CD14-positive monocyte (primary cell): ENCODE measurements around the gene ZBTB5. TPM values are rescaled to one million over a fixed set of nuclear protein-coding genes. Genes with fewer than 3 reads are reported as not detected.
A peak's percentile ranks its signal among the peaks of the same experiment; 100 is the strongest.

ENCODE experiments used
- DNase-seq, 3 donors: peaks; one replicate each; pipeline ENCODE4 v3.0.0-alpha.2; 2011 to 2022
- H2AFZ ChIP-seq: 2 replicates; pipeline ENCODE4 v1.6.0; 2012; ENCODE audit warnings: mild to moderate bottlenecking, low read depth, low read length, inconsistent platforms; ENCODE audit not compliant: insufficient read depth, poor library complexity, severe bottlenecking
- H3K27ac ChIP-seq, 2 donors: 1 replicate in 1 of 2; 2 replicates in 1 of 2; pipeline ENCODE4 v1.5.1; 2012 to 2013; ENCODE audit warnings: low read length in 2 of 2, control low read depth in 1 of 2, inconsistent platforms in 1 of 2, low read depth in 1 of 2, mild to moderate bottlenecking in 1 of 2
- H3K27me3 ChIP-seq, 2 donors: one replicate each; pipeline versions ENCODE4 v1.6.0 to v1.6.1; 2011 to 2013; ENCODE audit warnings: low read length in 2 of 2; ENCODE audit not compliant: control insufficient read depth in 2 of 2, insufficient read depth in 2 of 2
- H3K36me3 ChIP-seq, 2 donors: replicated peaks in 1 of 2; 1 replicate in 1 of 2; 2 replicates in 1 of 2; pipeline versions ENCODE4 v1.5.1 to v1.6.1; 2012 to 2013; ENCODE audit warnings: low read length in 2 of 2, control low read depth in 1 of 2, inconsistent platforms in 1 of 2, mild to moderate bottlenecking in 1 of 2; ENCODE audit not compliant: insufficient read depth in 2 of 2, control insufficient read depth in 1 of 2
- H3K4me1 ChIP-seq, 2 donors: 1 replicate in 1 of 2; 2 replicates in 1 of 2; pipeline versions ENCODE4 v1.5.1 to v1.6.1; 2012 to 2013; ENCODE audit warnings: low read length in 2 of 2, control low read depth in 1 of 2, inconsistent platforms in 1 of 2, mild to moderate bottlenecking in 1 of 2, moderate library complexity in 1 of 2; ENCODE audit not compliant: insufficient read depth in 2 of 2, control insufficient read depth in 1 of 2
- H3K4me2 ChIP-seq: replicated peaks from 2 replicates; pipeline ENCODE3; 2012; ENCODE audit warnings: low read length, moderate library complexity, mild to moderate bottlenecking; ENCODE audit not compliant: poor library complexity, severe bottlenecking; ENCODE audit errors: extremely low read depth
- H3K4me3 ChIP-seq, 3 experiments: fragments of 200-600 bp in 1 of 3; sonication (generic) in 1 of 3; replicated peaks in 1 of 3; 1 replicate in 2 of 3; 2 replicates in 1 of 3; pipeline ENCODE4 v1.5.1; 2011 to 2013; ENCODE audit warnings: low read length in 3 of 3, mild to moderate bottlenecking in 3 of 3, control low read depth in 2 of 3, low read depth in 2 of 3, inconsistent platforms in 1 of 3, moderate library complexity in 1 of 3
- H3K79me2 ChIP-seq: 2 replicates; pipeline ENCODE4 v1.6.0; 2012; ENCODE audit warnings: mild to moderate bottlenecking, control low read depth, inconsistent platforms, low read length, moderate library complexity; ENCODE audit not compliant: insufficient read depth
- H3K9ac ChIP-seq: 2 replicates; pipeline ENCODE4 v1.6.0; 2017; ENCODE audit warnings: low read length, mild to moderate bottlenecking; ENCODE audit not compliant: insufficient read depth, poor library complexity, severe bottlenecking
- H3K9me3 ChIP-seq, 2 donors: replicated peaks in 1 of 2; 1 replicate in 1 of 2; 2 replicates in 1 of 2; pipeline versions ENCODE4 v1.5.1 to v1.6.1; 2012 to 2013; ENCODE audit warnings: low read length in 2 of 2, control low read depth in 1 of 2; ENCODE audit not compliant: control insufficient read depth in 1 of 2, insufficient read depth in 1 of 2
- H4K20me1 ChIP-seq: 2 replicates; pipeline ENCODE4 v1.6.0; 2012; ENCODE audit warnings: mild to moderate bottlenecking, low read length, control low read depth, moderate library complexity; ENCODE audit not compliant: insufficient read depth
- H3K27ac Mint-ChIP-seq, 7 donors: one replicate each; pipeline ENCODE4 v1.8.0; 2020; ENCODE audit warnings: mild to moderate bottlenecking in 7 of 7, mixed read lengths in 7 of 7, moderate library complexity in 6 of 7, inconsistent platforms in 2 of 7
- H3K27me3 Mint-ChIP-seq, 3 donors: one replicate each; pipeline ENCODE4 v1.8.0; 2021 to 2022; ENCODE audit warnings: low read depth in 3 of 3, mild to moderate bottlenecking in 3 of 3, mixed read lengths in 3 of 3, moderate library complexity in 3 of 3, inconsistent platforms in 1 of 3
- H3K36me3 Mint-ChIP-seq, 2 donors: one replicate each; pipeline ENCODE4 v1.8.0; 2020; ENCODE audit warnings: mixed read lengths in 2 of 2, inconsistent platforms in 1 of 2, mild to moderate bottlenecking in 1 of 2
- H3K4me1 Mint-ChIP-seq: one replicate; pipeline ENCODE4 v1.8.0; 2020; ENCODE audit warnings: mild to moderate bottlenecking, mixed read lengths
- H3K4me3 Mint-ChIP-seq, 2 donors: one replicate each; pipeline ENCODE4 v1.8.0; 2020; ENCODE audit warnings: mild to moderate bottlenecking in 2 of 2, mixed read lengths in 2 of 2, moderate library complexity in 1 of 2
- H3K9me3 Mint-ChIP-seq, 7 donors: one replicate each; pipeline ENCODE4 v1.8.0; 2020 to 2022; ENCODE audit warnings: mixed read lengths in 7 of 7, mild to moderate bottlenecking in 6 of 7, moderate library complexity in 6 of 7, inconsistent platforms in 2 of 7
- CTCF ChIP-seq: fragments of 200-600 bp; IDR thresholded peaks from one replicate; pipeline ENCODE4 v1.8.0; 2022; ENCODE audit warnings: antibody characterized with exemption, mild to moderate bottlenecking
- WGBS: methylation state at CpG from one replicate; pipeline ENCODE4 v1.1.5; 2013; ENCODE audit warnings: missing lambda C conversion rate; ENCODE audit not compliant: insufficient coverage; 5-methylcytosine and 5-hydroxymethylcytosine counted together
- intact Hi-C, 2 donors: fragments of 100-400 bp; cut with micrococcal nuclease; formaldehyde crosslinking; loops; one replicate each; pipeline versions ENCODE4 v1.15.0 to v1.15.1; 2023
- polyA plus RNA-seq, 3 donors: library from polyadenylated mRNA; depleted of rRNA in 1 of 3; unstranded in 2 of 3; stranded (reverse) in 1 of 3; fragments of 300-500 nt in 2 of 3; fragments of >200 nt in 1 of 3; fragmentation: Illumina TruSeq in 2 of 3; gene quantifications; 1 replicate in 2 of 3; 2 replicates in 1 of 3; pipeline ENCODE4 v1.2.3, GENCODE V29; 2012 to 2021

ZBTB5 gene
- polyA plus RNA-seq, 3 donors = 0.58 to 6.4 (median 1.4) TPM

GRCh38 chr9:37504605-37505004, 39.4 kb upstream of the ZBTB5 start:
- Mint-ChIP-seq H3K9me3 (peaks cover 0 to 2% (median 0%) of the 10 kb centered on the region in 7 donors), H3K36me3 (peaks cover 48 to 51% of the 10 kb centered on the region in 2 donors), H3K4me1 (peaks cover 3% of the 10 kb centered on the region), H3K27ac (no peak overlapping the region), H3K4me3 (no peak overlapping the region), H3K27me3 (peaks cover 0 to 2% (median 2%) of the 10 kb centered on the region in 3 donors)
- 100% methylated on average over 2 of the region's 5 CpGs for WGBS
- intact Hi-C loops = no loop called here
- Histone ChIP-seq H3K4me2 (no peak overlapping the region), H3K27me3 (no peaks in the 10 kb centered on the region), H3K9ac (no peak overlapping the region), H4K20me1 (no peaks in the 10 kb centered on the region), H2AFZ (no peak overlapping the region), H3K4me1 (no peaks in the 10 kb centered on the region), H3K79me2 (no peaks in the 10 kb centered on the region), H3K27ac (no peak overlapping the region), H3K4me3 (no peak overlapping the region), H3K9me3 (no peaks in the 10 kb centered on the region), H3K36me3 (peaks cover 26 to 44% of the 10 kb centered on the region in 2 donors)
- DNase-seq = no peak
- no peak for TF ChIP-seq CTCF

GRCh38 chr9:37503736-37504135, 38.5 kb upstream of the ZBTB5 start:
- no peak overlapping the region for H3K4me3 ChIP-seq
- peaks cover 51% of the 10 kb centered on the region in 2 donors for H3K36me3 Mint-ChIP-seq
- no peaks in the 10 kb centered on the region for H3K4me1 ChIP-seq
- H3K9me3 Mint-ChIP-seq = no peaks in the 10 kb centered on the region
- no peak overlapping the region for H3K27ac ChIP-seq
- no peak overlapping the region for H3K4me2 ChIP-seq
- H4K20me1 ChIP-seq = no peaks in the 10 kb centered on the region
- no peak overlapping the region for H3K4me3 Mint-ChIP-seq
- no peak overlapping the region for H2AFZ ChIP-seq
- no peaks in the 10 kb centered on the region for H3K27me3 ChIP-seq
- peak overlapping the region in 4 of 7 donors; percentile 2 to 48 (median 13) for H3K27ac Mint-ChIP-seq
- peaks cover 29 to 53% of the 10 kb centered on the region in 2 donors for H3K36me3 ChIP-seq
- H3K4me1 Mint-ChIP-seq = peaks cover 3% of the 10 kb centered on the region
- 73% methylated on average over 2 of the region's 3 CpGs for WGBS
- no peaks in the 10 kb centered on the region for H3K79me2 ChIP-seq
- H3K9me3 ChIP-seq = no peaks in the 10 kb centered on the region
- H3K27me3 Mint-ChIP-seq = peaks cover 0 to 2% (median under 1%) of the 10 kb centered on the region in 3 donors
- intact Hi-C loops = no loop called here
- no peak for TF ChIP-seq CTCF
- DNase-seq = no peak
- no peak overlapping the region for H3K9ac ChIP-seq
